ENCODE measurements around the gene CLCF1. TPM values are rescaled to one million over a fixed set of nuclear protein-coding genes. Genes with fewer than 3 reads are reported as not detected.
A peak's percentile ranks its signal among the peaks of the same experiment; 100 is the strongest.

The CLCF1 gene
- total RNA-seq, 3 donors from 2014 or later: 3.2 to 11.1 (median 10.2) TPM

DNA sequence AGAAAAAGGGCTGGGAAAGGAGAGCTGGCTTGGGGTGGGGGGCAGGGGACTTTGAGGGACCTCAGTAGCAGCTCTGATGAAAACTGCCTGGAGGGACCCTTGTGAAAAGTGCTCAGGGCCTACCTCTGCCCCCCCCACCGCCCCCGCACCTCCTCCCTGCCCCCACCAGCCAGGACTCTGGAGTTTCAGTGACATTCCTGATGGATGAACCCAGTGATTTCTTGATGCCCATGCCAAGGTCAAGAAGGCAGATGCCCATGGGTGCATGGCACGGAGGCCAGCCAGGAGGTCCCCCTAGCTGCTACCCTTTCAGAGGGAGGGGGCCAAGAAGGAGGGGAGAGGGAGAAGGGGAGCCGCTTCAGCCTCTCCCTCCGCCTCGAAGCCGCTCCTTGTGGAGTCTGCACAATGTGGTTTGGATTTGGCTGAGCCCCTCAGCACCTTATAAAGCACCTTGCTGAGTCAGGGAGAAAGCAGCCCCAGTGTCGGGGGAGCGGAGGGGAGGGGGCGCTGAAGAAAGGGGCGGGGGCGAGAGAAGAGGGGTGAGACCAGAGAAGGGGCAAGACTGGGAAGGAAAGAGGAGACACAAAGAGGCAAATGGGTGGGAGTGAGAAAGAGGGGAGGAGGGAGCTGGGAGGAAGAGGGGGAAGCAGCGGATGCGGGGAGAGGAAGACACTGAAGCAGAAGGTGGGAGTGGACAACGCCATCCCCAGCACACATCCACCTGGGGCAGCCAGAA is 2.1 kb upstream of the CLCF1 start:
- Histone ChIP-seq H3K27ac (peak overlapping the region; percentile 91 to 96), H3K36me3 (no peaks in the 10 kb centered on the region), H3K9me3 (no peaks in the 10 kb centered on the region), H3K27me3 (no peaks in the 10 kb centered on the region), H3K4me3 (no peak overlapping the region), H3K4me1 (peaks cover 6 to 15% of the 10 kb centered on the region in 2 donors)
- no peak for DNase-seq (ENCODE audit: low spot score in 2 of 2)
- TF ChIP-seq, protein P1, sequence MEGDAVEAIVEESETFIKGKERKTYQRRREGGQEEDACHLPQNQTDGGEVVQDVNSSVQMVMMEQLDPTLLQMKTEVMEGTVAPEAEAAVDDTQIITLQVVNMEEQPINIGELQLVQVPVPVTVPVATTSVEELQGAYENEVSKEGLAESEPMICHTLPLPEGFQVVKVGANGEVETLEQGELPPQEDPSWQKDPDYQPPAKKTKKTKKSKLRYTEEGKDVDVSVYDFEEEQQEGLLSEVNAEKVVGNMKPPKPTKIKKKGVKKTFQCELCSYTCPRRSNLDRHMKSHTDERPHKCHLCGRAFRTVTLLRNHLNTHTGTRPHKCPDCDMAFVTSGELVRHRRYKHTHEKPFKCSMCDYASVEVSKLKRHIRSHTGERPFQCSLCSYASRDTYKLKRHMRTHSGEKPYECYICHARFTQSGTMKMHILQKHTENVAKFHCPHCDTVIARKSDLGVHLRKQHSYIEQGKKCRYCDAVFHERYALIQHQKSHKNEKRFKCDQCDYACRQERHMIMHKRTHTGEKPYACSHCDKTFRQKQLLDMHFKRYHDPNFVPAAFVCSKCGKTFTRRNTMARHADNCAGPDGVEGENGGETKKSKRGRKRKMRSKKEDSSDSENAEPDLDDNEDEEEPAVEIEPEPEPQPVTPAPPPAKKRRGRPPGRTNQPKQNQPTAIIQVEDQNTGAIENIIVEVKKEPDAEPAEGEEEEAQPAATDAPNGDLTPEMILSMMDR (IDR thresholded peaks at IDR 0.05): no peak
- no peak for TF ChIP-seq POLR2A (IDR thresholded peaks at IDR 0.05)
- TF ChIP-seq POLR2AphosphoS5 (IDR thresholded peaks at IDR 0.05): no peak
- intact Hi-C loops (cut with DNase I; ENCODE audit: low total_unique reads): no loop called here

DNA sequence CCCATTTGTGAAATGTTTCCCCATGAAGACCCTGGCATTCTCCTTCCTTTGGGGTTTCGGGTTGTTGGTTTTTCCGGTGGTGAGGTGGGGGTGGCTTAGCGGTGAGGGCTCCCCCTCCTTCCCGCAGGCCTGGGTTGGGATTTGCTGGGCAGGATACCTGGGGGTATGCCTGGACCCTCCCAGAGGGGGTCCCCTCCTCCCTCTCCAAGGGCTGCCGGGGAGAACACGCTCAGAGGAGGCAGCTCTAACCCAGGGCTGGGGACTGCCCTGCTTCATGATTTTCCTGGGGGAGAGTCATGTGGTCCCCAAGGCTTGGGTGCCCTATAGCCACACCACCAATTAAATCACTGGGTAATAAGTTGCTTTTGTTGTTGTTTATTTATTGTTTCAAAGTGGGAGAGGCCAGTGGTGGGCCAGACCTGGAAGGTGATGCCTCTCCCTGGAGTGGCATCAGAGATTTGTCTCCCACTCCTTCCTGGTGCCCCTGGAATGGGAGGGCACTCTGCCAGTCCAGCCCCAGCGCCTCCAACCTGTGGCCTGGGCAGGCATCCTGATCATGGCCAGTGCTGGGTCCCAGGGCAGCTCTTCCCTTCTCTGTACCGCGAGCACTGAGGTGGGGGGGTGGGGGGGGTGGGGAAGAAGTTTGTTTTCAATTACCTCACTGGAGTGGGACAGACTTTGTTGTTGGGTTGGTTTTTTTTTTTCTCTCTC is 1.3 kb upstream of the CLCF1 start:
- Histone ChIP-seq H3K4me1 (peaks cover 6 to 15% of the 10 kb centered on the region in 2 donors), H3K9me3 (no peaks in the 10 kb centered on the region), H3K36me3 (no peaks in the 10 kb centered on the region), H3K4me3 (peak overlapping the region in 2 of 3 donors; percentile 75 to 94), H3K27me3 (no peaks in the 10 kb centered on the region), H3K27ac (peak overlapping the region; percentile 91 to 96)
- DNase-seq (ENCODE audit: low spot score in 2 of 2): no peak
- TF ChIP-seq, protein P1 (IDR thresholded peaks at IDR 0.05): no peak
- TF ChIP-seq POLR2AphosphoS5 (IDR thresholded peaks at IDR 0.05): no peak
- no peak for TF ChIP-seq POLR2A (IDR thresholded peaks at IDR 0.05)
- intact Hi-C loops (cut with DNase I; ENCODE audit: low total_unique reads): no loop called here

DNA sequence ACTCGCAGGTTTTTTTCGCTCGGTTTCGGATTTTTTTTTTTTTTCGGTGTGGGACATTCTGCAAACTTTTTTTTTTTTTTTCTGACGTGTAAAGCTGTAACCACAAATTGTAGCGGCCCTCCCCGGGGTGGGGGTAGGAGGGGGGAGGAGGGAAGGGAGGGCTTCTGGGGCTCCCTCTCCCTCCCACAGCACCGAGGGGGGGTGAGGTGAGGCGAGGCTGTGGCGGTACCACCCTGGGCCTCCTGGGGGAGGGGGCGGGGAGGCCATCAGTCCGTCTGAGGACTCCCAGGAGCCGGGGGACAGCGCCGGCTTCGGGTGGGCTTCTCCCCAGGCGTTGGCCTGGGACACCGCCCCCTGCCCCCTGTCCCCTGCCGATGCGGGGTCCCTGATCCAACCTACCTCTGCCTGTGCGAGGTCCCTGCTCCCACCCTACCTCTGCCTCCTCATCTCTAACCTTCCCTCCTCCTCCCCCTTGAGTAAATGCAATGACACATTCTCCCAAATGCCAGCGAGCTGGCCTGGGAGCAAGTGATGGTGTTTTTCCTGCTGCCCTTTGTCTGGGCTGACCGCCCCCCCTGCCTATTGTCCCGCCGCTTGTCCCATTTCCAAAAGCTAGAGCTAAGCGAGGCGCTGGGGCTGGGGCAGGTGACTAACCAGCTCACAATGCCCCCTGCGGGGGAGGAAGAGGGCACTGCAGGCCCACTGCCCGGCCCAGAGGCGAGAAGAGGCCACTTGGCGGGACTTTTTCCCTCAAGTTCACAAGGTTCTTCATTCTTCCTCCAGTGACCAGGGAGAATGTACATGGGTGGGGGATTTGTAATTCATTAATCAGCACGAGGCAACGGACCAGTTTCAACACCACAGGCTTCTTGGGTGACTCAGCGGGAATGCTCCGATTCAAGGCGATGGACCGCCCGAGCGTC is 511 bp upstream of the CLCF1 start:
- TF ChIP-seq, protein P1 (IDR thresholded peaks at IDR 0.05): peak; percentile 39 to 64 (median 53)
- TF ChIP-seq POLR2AphosphoS5 (IDR thresholded peaks at IDR 0.05): peak; percentile 54 to 88 (median 76)
- TF ChIP-seq POLR2A (IDR thresholded peaks at IDR 0.05): peak; percentile 34
- Histone ChIP-seq H3K27ac (peak overlapping the region; percentile 91 to 96), H3K9me3 (no peaks in the 10 kb centered on the region), H3K36me3 (no peaks in the 10 kb centered on the region), H3K4me3 (peak overlapping the region; percentile 75 to 94 (median 85)), H3K4me1 (peaks cover 6 to 15% of the 10 kb centered on the region in 2 donors), H3K27me3 (no peaks in the 10 kb centered on the region)
- intact Hi-C loops (cut with DNase I; ENCODE audit: low total_unique reads): no loop called here
- DNase-seq (ENCODE audit: low spot score in 2 of 2): peak; percentile 83 to 87

DNA sequence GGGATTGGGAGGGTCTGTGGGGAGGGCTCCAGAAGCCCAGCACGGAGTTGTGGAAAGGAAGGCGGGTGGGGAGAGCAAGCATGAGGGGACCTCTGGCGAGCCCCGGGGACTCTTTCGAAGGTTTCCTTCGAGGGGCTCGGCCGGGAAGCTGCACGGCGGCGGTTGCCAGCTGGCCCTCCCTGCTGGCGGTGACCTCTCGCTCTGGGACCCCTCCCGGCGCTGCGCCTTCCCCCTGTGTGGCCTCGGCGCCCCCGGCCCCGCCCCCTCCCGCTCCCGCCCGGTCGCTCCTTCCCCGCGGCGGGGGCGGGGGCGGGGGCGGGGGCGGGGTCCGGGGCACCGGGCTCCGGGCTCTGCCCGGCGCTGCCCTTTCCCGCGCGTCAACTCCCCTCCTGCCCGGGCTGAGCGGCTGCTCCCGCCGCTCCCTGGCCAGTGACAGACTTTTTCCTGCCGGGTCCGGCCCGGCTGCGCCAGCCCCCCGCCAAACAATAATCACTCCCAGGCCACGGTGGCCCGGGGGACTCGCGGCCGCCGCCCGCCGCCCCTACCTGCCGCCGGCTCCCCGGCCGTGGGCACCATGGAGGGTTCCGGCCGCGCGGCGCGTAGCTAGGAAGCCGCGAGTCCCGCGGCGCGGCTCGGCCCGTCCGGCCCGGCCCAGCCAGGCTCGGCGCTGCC is 941 bp downstream of the CLCF1 start:
- DNase-seq (ENCODE audit: low spot score in 2 of 2): no peak
- Histone ChIP-seq H3K9me3 (no peaks in the 10 kb centered on the region), H3K27ac (peak overlapping the region; percentile 91 to 96), H3K36me3 (no peaks in the 10 kb centered on the region), H3K27me3 (no peaks in the 10 kb centered on the region), H3K4me3 (peak overlapping the region; percentile 75 to 94 (median 85)), H3K4me1 (peaks cover 8 to 15% of the 10 kb centered on the region in 2 donors)
- intact Hi-C loops (cut with DNase I; ENCODE audit: low total_unique reads): no loop called here
- TF ChIP-seq, protein P1 (IDR thresholded peaks at IDR 0.05): no peak
- TF ChIP-seq POLR2A (IDR thresholded peaks at IDR 0.05) (no peak), POLR2AphosphoS5 (IDR thresholded peaks at IDR 0.05) (no peak)
